ENCODE measurements around the gene SLC30A10. TPM values are rescaled to one million over a fixed set of nuclear protein-coding genes. Genes with fewer than 3 reads are reported as not detected.

Gene SLC30A10
- polyA plus RNA-seq, 1 donor (not counting 4 experiments of a cell fraction or from before 2014, with no cell fraction given), result 0.03 TPM

GRCh38 chr1:219967361-219967760 is 39.0 kb upstream of the SLC30A10 start:
- Histone ChIP-seq H3K4me1 (ENCODE audit: control insufficient read depth, extremely low read depth, insufficient read depth, low read length) (no peaks in the 10 kb centered on the region), H3K4me2 (ENCODE audit: control insufficient read depth, extremely low read depth, insufficient read depth, low read depth, low read length) (no peak overlapping the region), H3K9me3 (ENCODE audit: control insufficient read depth, low read depth, low read length) (no peaks in the 10 kb centered on the region), H3K36me3 (ENCODE audit: control insufficient read depth in 2 of 2, extremely low read depth in 1 of 2, insufficient read depth in 2 of 2, low read length in 2 of 2) (peaks cover 4 to 5% of the 10 kb centered on the region in 2 experiments), H3K4me3 (ENCODE audit: control insufficient read depth in 2 of 3, extremely low read depth in 1 of 3, insufficient read depth in 2 of 3, low read depth in 1 of 3, low read length in 3 of 3) (no peak overlapping the region), H3K9me1 (ENCODE audit: control insufficient read depth, extremely low read depth, insufficient read depth, low read length) (no peaks in the 10 kb centered on the region), H3K27me3 (ENCODE audit: control insufficient read depth, extremely low read depth, insufficient read depth, low read length) (no peaks in the 10 kb centered on the region), H3K9ac (ENCODE audit: control insufficient read depth, extremely low read depth, insufficient read depth, low read length) (no peak overlapping the region), H3K79me2 (ENCODE audit: control insufficient read depth, insufficient read depth, low read length) (no peaks in the 10 kb centered on the region), H2AFZ (ENCODE audit: control insufficient read depth, low read length) (no peak overlapping the region), H3K27ac (ENCODE audit: control insufficient read depth, insufficient read depth, low read length) (no peak overlapping the region), H4K20me1 (ENCODE audit: control insufficient read depth, extremely low read depth, insufficient read depth, low read length) (no peaks in the 10 kb centered on the region)
- DNase-seq (ENCODE audit: low read depth, low spot score) (no peak), FAIRE-seq (no peak)
- no peak for TF ChIP-seq CTCF (optimal IDR thresholded peaks at IDR 0.05 in 1 of 3, IDR thresholded peaks at IDR 0.05 in 1 of 3, conservative IDR thresholded peaks at IDR 0.05 in 1 of 3; ENCODE audit: extremely low read depth in 1 of 3, insufficient read depth in 2 of 3, low read length in 3 of 3)
- TF ChIP-seq EZH2 (IDR thresholded peaks at IDR 0.05; ENCODE audit: low read length), result no peak
- dilution Hi-C loops (cut with MboI; ENCODE audit: extremely low pct_ligation_motif_present, low sequenced_read_pairs), result no loop called here

GRCh38 chr1:219966071-219966349 is 37.7 kb upstream of the SLC30A10 start:
- FAIRE-seq, result no peak
- TF ChIP-seq CTCF (optimal IDR thresholded peaks at IDR 0.05 in 1 of 3, IDR thresholded peaks at IDR 0.05 in 1 of 3, conservative IDR thresholded peaks at IDR 0.05 in 1 of 3; ENCODE audit: extremely low read depth in 1 of 3, insufficient read depth in 2 of 3, low read length in 3 of 3), result no peak
- TF ChIP-seq EZH2 (IDR thresholded peaks at IDR 0.05; ENCODE audit: low read length), result no peak
- Histone ChIP-seq H3K9me1 (ENCODE audit: control insufficient read depth, extremely low read depth, insufficient read depth, low read length) (no peaks in the 10 kb centered on the region), H3K79me2 (ENCODE audit: control insufficient read depth, insufficient read depth, low read length) (no peaks in the 10 kb centered on the region), H3K36me3 (ENCODE audit: control insufficient read depth in 2 of 2, extremely low read depth in 1 of 2, insufficient read depth in 2 of 2, low read length in 2 of 2) (peaks cover 4 to 5% of the 10 kb centered on the region in 2 experiments), H3K27ac (ENCODE audit: control insufficient read depth, insufficient read depth, low read length) (no peak overlapping the region), H4K20me1 (ENCODE audit: control insufficient read depth, extremely low read depth, insufficient read depth, low read length) (no peaks in the 10 kb centered on the region), H3K4me2 (ENCODE audit: control insufficient read depth, extremely low read depth, insufficient read depth, low read depth, low read length) (no peak overlapping the region), H3K9ac (ENCODE audit: control insufficient read depth, extremely low read depth, insufficient read depth, low read length) (no peak overlapping the region), H3K4me1 (ENCODE audit: control insufficient read depth, extremely low read depth, insufficient read depth, low read length) (no peaks in the 10 kb centered on the region), H3K4me3 (ENCODE audit: control insufficient read depth in 2 of 3, extremely low read depth in 1 of 3, insufficient read depth in 2 of 3, low read depth in 1 of 3, low read length in 3 of 3) (no peak overlapping the region), H2AFZ (ENCODE audit: control insufficient read depth, low read length) (no peak overlapping the region), H3K9me3 (ENCODE audit: control insufficient read depth, low read depth, low read length) (no peaks in the 10 kb centered on the region), H3K27me3 (ENCODE audit: control insufficient read depth, extremely low read depth, insufficient read depth, low read length) (no peaks in the 10 kb centered on the region)
- no peak for DNase-seq (ENCODE audit: low read depth, low spot score)
- dilution Hi-C loops (cut with MboI; ENCODE audit: extremely low pct_ligation_motif_present, low sequenced_read_pairs), result no loop called here

Data from keratinocyte (primary cell).